Psoas muscle (tissue), 8 donors: ENCODE measurements around the gene ZNF554. TPM values are rescaled to one million over a fixed set of nuclear protein-coding genes. Genes with fewer than 3 reads are reported as not detected.
"Not testable (repeated sequence)": the region's sequence is repeated elsewhere in the genome, so short reads cannot be mapped to it uniquely, and the experiment has no call there.

Experiments used
- ATAC-seq, 4 donors: fragments of 200-7000 bp; cut with Tn5 transposase; one replicate each; pipeline ENCODE4 v1.9.1; 2020; ENCODE audit warnings: moderate library complexity in 3 of 4, mild to moderate bottlenecking in 2 of 4
- DNase-seq, 2 donors: peaks; one replicate each; pipeline ENCODE4 v3.0.0-alpha.2; 2020
- H3K27ac ChIP-seq: fragments of 200-600 bp; one replicate; pipeline ENCODE4 v1.8.0; 2022
- H3K27me3 ChIP-seq, 3 donors: fragments of 200-600 bp in 1 of 3; one replicate each; pipeline versions ENCODE4 v1.6.1 to v1.8.0; 2013 to 2022; ENCODE audit warnings: low read length in 2 of 3, mild to moderate bottlenecking in 2 of 3, moderate library complexity in 1 of 3; ENCODE audit not compliant: insufficient read depth in 3 of 3
- H3K36me3 ChIP-seq, 2 donors: fragments of 200-600 bp in 1 of 2; one replicate each; pipeline versions ENCODE4 v1.6.1 to v1.8.0; 2013 to 2022; ENCODE audit warnings: low read depth in 1 of 2, mild to moderate bottlenecking in 1 of 2, moderate library complexity in 1 of 2; ENCODE audit not compliant: insufficient read depth in 1 of 2
- H3K4me1 ChIP-seq: fragments of 200-600 bp; one replicate; pipeline ENCODE4 v1.8.0; 2022
- H3K4me3 ChIP-seq: fragments of 200-600 bp; one replicate; pipeline ENCODE4 v1.8.0; 2022; ENCODE audit warnings: mild to moderate bottlenecking
- H3K9me3 ChIP-seq: fragments of 200-600 bp; one replicate; pipeline ENCODE4 v1.8.0; 2022
- WGBS, 3 donors: extraction: QIAGEN DNeasy Blood & Tissue Kit; methylation state at CpG; one replicate each; pipeline versions ENCODE4 v1.1.6 to v1.1.7; 2013; 5-methylcytosine and 5-hydroxymethylcytosine counted together
- intact Hi-C, 2 donors: fragments of 100-400 bp; cut with DNase I; formaldehyde crosslinking; loops; one replicate each; pipeline versions ENCODE4 v1.11.0 to v1.14.2; 2022
- polyA plus RNA-seq, 3 donors: library from polyadenylated mRNA; stranded (reverse); fragments of 200-250 nt; gene quantifications; one replicate each; pipeline ENCODE4 v1.2.3, GENCODE V29; 2013
- total RNA-seq, 4 donors: library from RNA; stranded (reverse); fragmentation: NEBNext Ultra II Directional in 2 of 4; extraction: Animal tissue kit (Norgen Biotek cat#: 25700) in 2 of 4; gene quantifications; one replicate each; pipeline versions ENCODE4 v1.2.1 to v1.2.4, GENCODE V29; 2021 to 2023
- TF ChIP-seq, protein P1 (sequence below): fragments of 200-600 bp; IDR thresholded peaks from one replicate; pipeline ENCODE4 v1.8.0; 2022; ENCODE audit warnings: antibody characterized with exemption
- donor health status: healthy with polysubstance abuse.
- donor health status: DM: no; HTN: no; CAD: no; lungs with moderate emphysema.
- donor health status: Bipolar disorder and iron deficiency.
- donor health status: healthy.
- donor health status: DM: yes; HTN: yes; CAD: no.
- donor health status: DM: no; HTN: no; CAD: no.
- donor health status: DM: no; HTN: no; CAD: no.
- donor health status: DM: yes; HTN: yes; CAD: no.

ZNF554 gene
- total and polyA plus RNA-seq, 7 donors: 1.8 to 6.5 (median 4.0) TPM

DNA sequence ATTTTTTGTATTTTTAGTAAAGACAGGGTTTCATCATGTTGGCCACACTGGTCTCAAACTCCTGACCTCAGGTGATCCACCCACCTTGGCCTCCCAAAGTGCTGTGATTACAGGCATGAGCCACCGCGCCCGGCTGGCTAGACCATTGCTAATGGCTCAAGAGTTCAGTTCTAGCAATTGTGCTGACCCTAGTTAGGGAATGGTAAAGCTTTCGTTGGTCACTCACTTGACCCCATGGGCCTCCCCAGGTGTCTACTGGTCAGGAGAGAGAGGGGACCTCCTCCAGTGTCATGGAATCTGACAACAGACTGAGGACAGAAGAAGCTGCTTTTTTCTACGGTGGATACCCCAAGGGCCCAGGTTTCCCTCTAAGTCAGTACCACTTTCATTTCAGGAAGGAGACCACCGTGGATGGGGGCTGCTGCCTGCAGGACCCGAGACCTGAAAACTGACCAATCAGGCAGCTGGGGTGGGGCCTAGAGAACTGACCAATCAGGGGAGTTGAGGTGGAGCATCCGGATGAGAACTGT, 46.9 kb downstream of the ZNF554 start:
- TF ChIP-seq, protein P1, sequence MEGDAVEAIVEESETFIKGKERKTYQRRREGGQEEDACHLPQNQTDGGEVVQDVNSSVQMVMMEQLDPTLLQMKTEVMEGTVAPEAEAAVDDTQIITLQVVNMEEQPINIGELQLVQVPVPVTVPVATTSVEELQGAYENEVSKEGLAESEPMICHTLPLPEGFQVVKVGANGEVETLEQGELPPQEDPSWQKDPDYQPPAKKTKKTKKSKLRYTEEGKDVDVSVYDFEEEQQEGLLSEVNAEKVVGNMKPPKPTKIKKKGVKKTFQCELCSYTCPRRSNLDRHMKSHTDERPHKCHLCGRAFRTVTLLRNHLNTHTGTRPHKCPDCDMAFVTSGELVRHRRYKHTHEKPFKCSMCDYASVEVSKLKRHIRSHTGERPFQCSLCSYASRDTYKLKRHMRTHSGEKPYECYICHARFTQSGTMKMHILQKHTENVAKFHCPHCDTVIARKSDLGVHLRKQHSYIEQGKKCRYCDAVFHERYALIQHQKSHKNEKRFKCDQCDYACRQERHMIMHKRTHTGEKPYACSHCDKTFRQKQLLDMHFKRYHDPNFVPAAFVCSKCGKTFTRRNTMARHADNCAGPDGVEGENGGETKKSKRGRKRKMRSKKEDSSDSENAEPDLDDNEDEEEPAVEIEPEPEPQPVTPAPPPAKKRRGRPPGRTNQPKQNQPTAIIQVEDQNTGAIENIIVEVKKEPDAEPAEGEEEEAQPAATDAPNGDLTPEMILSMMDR: no peak
- intact Hi-C loops: no loop called here
- no peak for DNase-seq
- WGBS, 3 donors: 51 to 53% (median 53%) methylated on average over 8 of the region's 8 CpGs
- H3K27ac ChIP-seq: no peak overlapping the region
- H3K9me3 ChIP-seq: no peaks in the 10 kb centered on the region
- H3K4me3 ChIP-seq: peak overlapping the region; percentile 24
- H3K36me3 ChIP-seq: no peaks in the 10 kb centered on the region
- ATAC-seq: no peak
- no peaks in the 10 kb centered on the region for H3K27me3 ChIP-seq
- H3K4me1 ChIP-seq: no peaks in the 10 kb centered on the region

DNA sequence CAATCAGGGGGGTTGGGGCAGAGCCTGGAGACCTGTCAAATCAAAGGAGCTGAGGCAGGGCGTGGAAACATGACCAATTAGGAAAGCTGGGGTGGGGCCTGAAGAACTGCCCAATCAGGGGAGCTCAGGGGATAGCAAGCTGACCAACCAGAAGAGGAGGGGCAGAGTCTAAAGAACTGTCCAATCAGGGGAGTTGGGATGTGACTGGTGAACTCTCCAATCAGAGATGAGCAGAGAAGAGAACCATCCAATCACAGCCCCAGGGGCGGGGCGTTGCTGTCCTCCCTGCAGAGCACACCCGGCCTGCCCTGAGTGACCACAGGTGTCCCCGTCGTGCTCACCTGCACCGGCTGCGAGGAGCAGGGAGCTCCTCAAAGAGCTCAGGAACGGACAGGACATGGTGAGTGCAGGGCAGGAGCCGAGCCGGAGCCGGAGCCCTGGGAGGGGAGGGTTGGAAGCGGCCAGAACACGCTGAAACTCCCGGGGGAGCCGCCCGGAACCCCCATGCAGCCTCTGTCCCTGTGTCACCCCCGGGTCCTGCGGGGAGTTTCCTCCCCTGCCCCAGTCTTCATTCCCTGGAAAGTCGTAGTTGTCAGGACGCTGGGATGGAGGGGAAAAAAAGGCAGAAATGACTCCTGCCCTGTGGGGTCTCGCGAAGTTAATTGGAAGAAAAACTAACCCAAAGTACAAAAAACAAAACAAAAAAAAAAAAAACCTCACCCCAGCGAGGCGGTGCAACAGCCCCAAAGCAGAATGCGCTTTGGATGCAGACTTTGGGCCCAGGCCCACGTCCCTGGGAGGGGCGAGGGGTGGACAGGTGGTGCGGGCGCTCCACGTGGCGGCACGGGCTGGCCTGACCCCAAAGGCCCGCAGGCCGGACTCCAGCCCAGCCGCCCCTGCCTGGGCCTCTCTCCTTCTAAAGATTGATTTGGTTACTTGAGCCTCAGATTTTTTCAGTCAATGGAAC, 47.6 kb downstream of the ZNF554 start, which contains the start of gene ZNF556:
Gene ZNF556 (plus strand): TSS at position 311 of the 967 bp plus-strand sequence. CDS start 87 bp downstream, at position 398.
- no peaks in the 10 kb centered on the region for H3K27me3 ChIP-seq
- intact Hi-C loops: no loop called here
- H3K4me3 ChIP-seq: peak within 1 kb of the TSS; percentile 66
- H3K9me3 ChIP-seq: no peaks in the 10 kb centered on the region
- TF ChIP-seq, protein P1: no peak
- 23 to 26% (median 23%) methylated on average over 36 of the region's 36 CpGs for WGBS, 3 donors
- DNase-seq: peak; percentile 59 to 77
- H3K36me3 ChIP-seq: no peaks in the 10 kb centered on the region
- peak within 1 kb of the TSS; percentile 30 for H3K27ac ChIP-seq
- no peaks in the 10 kb centered on the region for H3K4me1 ChIP-seq
- peak; percentile 93 to 97 (median 94) for ATAC-seq

DNA sequence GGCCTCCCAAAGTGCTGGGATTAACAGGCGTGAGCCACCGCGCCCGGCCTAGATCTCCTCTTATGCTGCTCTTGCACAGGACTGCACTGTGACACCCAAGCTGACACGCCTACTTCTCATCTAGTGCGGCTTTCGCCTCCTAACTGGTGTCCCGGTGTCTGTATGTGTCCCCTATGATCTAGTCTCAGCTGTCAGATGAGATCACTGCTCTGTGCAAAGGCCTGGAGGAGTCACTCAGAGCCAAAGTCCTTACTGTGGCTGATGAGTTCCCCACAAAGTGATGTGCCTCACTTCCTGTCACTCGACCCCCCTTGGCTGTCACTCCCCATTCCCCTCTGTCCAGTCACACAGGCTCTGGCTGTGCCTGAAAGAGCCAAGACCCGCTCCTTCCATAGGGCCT, 50.0 kb downstream of the ZNF554 start:
- H3K4me1 ChIP-seq: no peaks in the 10 kb centered on the region
- no peak overlapping the region for H3K27ac ChIP-seq
- TF ChIP-seq, protein P1: no peak
- ATAC-seq (peak in 2 of 4 donors; percentile 9 to 57), DNase-seq (no peak)
- H3K4me3 ChIP-seq: no peak overlapping the region
- intact Hi-C loops: no loop called here
- 74 to 79% (median 74%) methylated on average over 10 of the region's 10 CpGs for WGBS, 3 donors
- H3K27me3 ChIP-seq: no peaks in the 10 kb centered on the region
- no peaks in the 10 kb centered on the region for H3K9me3 ChIP-seq
- H3K36me3 ChIP-seq: no peaks in the 10 kb centered on the region

GRCh38 chr19:2872175-2872574, 52.5 kb downstream of the ZNF554 start:
- 46 to 55% (median 48%) methylated on average over 2 to 10 of the region's 11 CpGs for WGBS, 3 donors
- H3K9me3 ChIP-seq: peaks cover 16% of the 10 kb centered on the region
- ATAC-seq, H3K4me3 ChIP-seq, H3K4me1 ChIP-seq, intact Hi-C loops, H3K27me3 ChIP-seq, DNase-seq, H3K36me3 ChIP-seq, H3K27ac ChIP-seq: not testable (repeated sequence)
- TF ChIP-seq, protein P1: peak; percentile 7
